ENCODE measurements around the gene ATP2B3.

Gene ATP2B3

GRCh38 chrX:153527208-153527607, 9.8 kb downstream of the ATP2B3 start:
- Histone ChIP-seq H3K9ac (ENCODE audit: low read length) (no peak overlapping the region), H3K4me3 (ENCODE audit: low read length) (no peak overlapping the region), H3K27me3 (ENCODE audit: control insufficient read depth, insufficient read depth, low read length) (no peaks in the 10 kb centered on the region), H3K9me3 (ENCODE audit: control insufficient read depth, low read length) (no peaks in the 10 kb centered on the region), H3K36me3 (ENCODE audit: control insufficient read depth, insufficient read depth, low read length) (no peaks in the 10 kb centered on the region), H3K4me1 (ENCODE audit: control insufficient read depth, insufficient read depth, low read length) (no peaks in the 10 kb centered on the region)

- no peaks in the 10 kb centered on the region for H3K36me3 ChIP-seq (ENCODE audit: control insufficient read depth, insufficient read depth, low read length)
- no peaks in the 10 kb centered on the region for H3K4me1 ChIP-seq (ENCODE audit: control insufficient read depth, insufficient read depth, low read length)
- H3K9me3 ChIP-seq (ENCODE audit: control insufficient read depth, low read length) = no peaks in the 10 kb centered on the region
- H3K4me3 ChIP-seq (ENCODE audit: low read length) = no peak overlapping the region
- H3K9ac ChIP-seq (ENCODE audit: low read length) = no peak overlapping the region
- H3K27me3 ChIP-seq (ENCODE audit: control insufficient read depth, insufficient read depth, low read length) = no peaks in the 10 kb centered on the region
Observed at GRCh38 chrX:153530411-153531129, 13.1 kb downstream of the ATP2B3 start.

GRCh38 chrX:153533091-153533490, 15.6 kb downstream of the ATP2B3 start:
- H3K27me3 ChIP-seq (ENCODE audit: control insufficient read depth, insufficient read depth, low read length) = no peaks in the 10 kb centered on the region
- H3K4me1 ChIP-seq (ENCODE audit: control insufficient read depth, insufficient read depth, low read length) = no peaks in the 10 kb centered on the region
- H3K36me3 ChIP-seq (ENCODE audit: control insufficient read depth, insufficient read depth, low read length) = no peaks in the 10 kb centered on the region
- no peak overlapping the region for H3K9ac ChIP-seq (ENCODE audit: low read length)
- H3K9me3 ChIP-seq (ENCODE audit: control insufficient read depth, low read length) = no peaks in the 10 kb centered on the region
- H3K4me3 ChIP-seq (ENCODE audit: low read length) = no peak overlapping the region

DNA sequence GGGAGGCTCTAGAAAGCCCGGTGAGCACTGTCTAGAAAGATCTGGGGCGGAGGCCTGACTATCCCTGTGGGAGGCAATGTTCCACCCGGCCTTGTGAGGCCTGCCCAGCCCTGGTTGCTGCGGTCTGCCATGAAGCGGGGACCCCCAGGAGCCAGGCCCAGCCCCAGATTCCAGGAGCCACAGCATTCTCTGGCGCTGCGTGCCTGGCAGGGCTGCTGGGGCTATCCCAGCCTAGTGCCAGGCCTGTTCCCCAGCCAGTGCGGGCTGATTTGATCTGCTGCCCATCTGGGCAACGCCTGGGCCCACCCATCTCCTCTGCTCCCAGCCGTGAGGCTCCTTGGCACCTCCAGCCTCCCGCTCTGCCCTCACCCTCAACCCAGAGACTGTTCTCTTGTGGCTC, 19.6 kb downstream of the ATP2B3 start:
- Histone ChIP-seq H3K4me3 (ENCODE audit: low read length) (no peak overlapping the region), H3K27me3 (ENCODE audit: control insufficient read depth, insufficient read depth, low read length) (no peaks in the 10 kb centered on the region), H3K9me3 (ENCODE audit: control insufficient read depth, low read length) (no peaks in the 10 kb centered on the region), H3K36me3 (ENCODE audit: control insufficient read depth, insufficient read depth, low read length) (no peaks in the 10 kb centered on the region), H3K9ac (ENCODE audit: low read length) (no peak overlapping the region), H3K4me1 (ENCODE audit: control insufficient read depth, insufficient read depth, low read length) (no peaks in the 10 kb centered on the region)

DNA sequence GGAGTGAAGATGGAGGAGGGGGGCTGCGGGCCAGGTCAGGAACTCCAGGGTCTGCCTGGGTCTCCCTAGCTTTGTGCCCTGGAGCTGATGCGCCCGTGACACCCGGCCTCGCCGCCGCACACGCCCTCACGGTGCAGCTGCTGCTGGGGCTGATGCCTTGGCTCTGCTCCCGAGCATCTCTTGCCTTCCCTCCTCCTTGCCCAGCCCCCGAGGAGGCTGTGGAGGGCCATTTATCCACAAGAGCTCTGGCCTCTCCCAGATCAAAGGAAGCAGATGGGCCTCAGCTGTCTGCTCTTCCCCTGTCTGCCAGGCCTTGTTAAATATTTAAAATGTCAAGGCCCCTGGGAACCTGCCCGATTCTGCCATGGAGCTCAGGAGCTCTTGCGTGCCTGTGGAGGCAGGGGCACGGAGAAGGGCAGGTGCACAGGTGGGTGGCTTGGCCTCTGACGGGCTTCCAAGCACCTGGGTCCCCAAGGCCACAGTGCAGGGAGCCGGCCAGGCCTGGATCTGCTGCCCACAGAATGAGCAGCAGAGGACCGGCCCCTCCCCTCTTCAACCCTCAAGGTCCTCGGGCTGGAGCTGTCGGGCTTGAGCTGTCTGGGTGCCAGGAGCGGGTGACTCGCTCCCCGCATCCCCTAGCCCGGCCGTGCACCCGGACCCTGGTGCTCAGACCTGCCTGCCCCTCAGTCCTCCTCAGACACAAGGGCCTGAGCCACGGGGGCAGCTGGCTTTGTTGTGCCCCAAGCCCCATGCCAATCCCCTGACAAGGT, 20.3 kb downstream of the ATP2B3 start:
- no peaks in the 10 kb centered on the region for H3K27me3 ChIP-seq (ENCODE audit: control insufficient read depth, insufficient read depth, low read length)
- H3K9ac ChIP-seq (ENCODE audit: low read length) = no peak overlapping the region
- H3K9me3 ChIP-seq (ENCODE audit: control insufficient read depth, low read length) = no peaks in the 10 kb centered on the region
- H3K36me3 ChIP-seq (ENCODE audit: control insufficient read depth, insufficient read depth, low read length) = no peaks in the 10 kb centered on the region
- no peaks in the 10 kb centered on the region for H3K4me1 ChIP-seq (ENCODE audit: control insufficient read depth, insufficient read depth, low read length)
- no peak overlapping the region for H3K4me3 ChIP-seq (ENCODE audit: low read length)

DNA sequence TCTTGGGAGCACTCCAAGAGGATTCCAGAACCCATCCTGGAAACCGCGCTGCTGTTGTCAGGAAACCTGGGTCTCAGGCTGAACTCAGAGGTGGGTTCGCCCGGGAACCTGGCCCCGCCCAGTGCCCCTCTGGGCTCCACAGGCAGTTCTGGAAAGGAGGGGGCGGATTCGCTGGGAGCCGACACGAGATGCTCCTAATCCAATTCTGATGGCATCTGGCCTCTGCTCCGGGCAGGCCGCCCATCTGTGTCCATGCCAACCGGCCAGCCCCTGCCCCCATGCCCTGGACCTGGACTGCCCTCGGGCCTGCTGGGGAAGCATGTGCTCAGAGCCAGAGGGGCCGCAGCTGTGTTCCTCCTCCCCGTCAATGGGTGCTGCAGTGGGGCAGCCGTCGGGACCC, 21.0 kb downstream of the ATP2B3 start:
- Histone ChIP-seq H3K9ac (ENCODE audit: low read length) (no peak overlapping the region), H3K4me3 (ENCODE audit: low read length) (no peak overlapping the region), H3K9me3 (ENCODE audit: control insufficient read depth, low read length) (no peaks in the 10 kb centered on the region), H3K36me3 (ENCODE audit: control insufficient read depth, insufficient read depth, low read length) (no peaks in the 10 kb centered on the region), H3K27me3 (ENCODE audit: control insufficient read depth, insufficient read depth, low read length) (no peaks in the 10 kb centered on the region), H3K4me1 (ENCODE audit: control insufficient read depth, insufficient read depth, low read length) (no peaks in the 10 kb centered on the region)

DNA sequence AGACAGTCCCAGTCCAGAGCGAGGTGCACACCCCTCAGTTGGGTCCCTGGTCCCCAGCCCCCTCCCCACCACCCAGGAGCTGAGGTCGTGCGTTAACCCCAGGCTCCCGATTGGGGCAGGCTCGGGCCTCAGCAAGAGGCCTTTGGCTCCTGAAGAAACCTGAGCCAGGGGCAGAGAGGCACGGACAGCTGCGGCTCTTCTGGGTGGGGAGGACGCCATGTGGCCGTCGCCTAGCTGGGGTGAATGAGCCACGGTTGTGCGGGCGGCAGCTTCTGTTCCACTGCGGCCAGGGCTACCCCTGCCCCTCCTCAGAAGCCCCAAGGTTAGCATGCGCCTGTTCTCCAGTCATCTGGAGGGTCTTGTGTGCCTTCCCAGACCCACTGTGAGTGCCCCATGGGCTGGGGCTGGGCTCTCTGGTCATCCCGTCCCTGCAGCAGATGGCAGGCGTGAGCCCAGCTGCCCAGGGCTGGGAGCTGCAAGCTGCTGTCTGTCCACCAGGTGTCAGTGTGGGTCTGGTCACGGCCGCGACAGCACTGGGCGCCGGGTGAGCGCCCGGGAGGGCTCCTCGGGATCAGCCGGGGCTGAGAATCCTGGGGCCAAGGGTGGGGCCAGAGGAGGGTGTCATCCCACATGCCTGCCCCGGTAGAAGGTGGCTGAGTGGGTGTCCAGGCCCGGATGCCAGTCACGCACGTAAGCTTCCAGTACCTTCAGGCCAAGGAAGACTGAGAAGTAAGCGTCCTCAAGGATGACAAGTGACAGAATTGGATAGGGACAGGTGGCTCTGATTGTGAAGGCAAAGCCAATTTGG, 21.9 kb downstream of the ATP2B3 start:
- no peak overlapping the region for H3K4me3 ChIP-seq (ENCODE audit: low read length)
- H3K36me3 ChIP-seq (ENCODE audit: control insufficient read depth, insufficient read depth, low read length) = no peaks in the 10 kb centered on the region
- H3K27me3 ChIP-seq (ENCODE audit: control insufficient read depth, insufficient read depth, low read length) = no peaks in the 10 kb centered on the region

DNA sequence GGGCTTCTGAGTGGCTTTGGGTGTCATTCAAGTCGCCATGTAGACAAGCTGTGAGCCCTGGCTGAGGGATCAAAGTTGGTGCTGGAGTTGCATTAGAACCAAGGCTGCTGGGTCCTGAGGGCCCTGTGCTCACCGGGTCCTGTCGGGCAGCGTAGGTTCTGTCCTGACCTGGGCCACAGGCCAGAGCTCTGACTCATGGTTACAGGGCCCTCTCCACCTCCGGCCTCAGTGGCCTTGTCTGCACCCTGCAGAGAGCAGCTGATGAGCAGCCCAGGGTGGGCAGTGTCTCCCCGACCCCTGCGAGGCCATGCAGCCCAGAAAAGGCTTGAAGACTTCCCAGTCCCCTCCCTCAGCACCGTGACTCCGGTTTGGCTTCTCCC, 22.5 kb downstream of the ATP2B3 start:
- Histone ChIP-seq H3K9me3 (ENCODE audit: control insufficient read depth, low read length) (no peaks in the 10 kb centered on the region), H3K4me1 (ENCODE audit: control insufficient read depth, insufficient read depth, low read length) (no peaks in the 10 kb centered on the region), H3K36me3 (ENCODE audit: control insufficient read depth, insufficient read depth, low read length) (no peaks in the 10 kb centered on the region), H3K4me3 (ENCODE audit: low read length) (no peak overlapping the region), H3K9ac (ENCODE audit: low read length) (no peak overlapping the region), H3K27me3 (ENCODE audit: control insufficient read depth, insufficient read depth, low read length) (no peaks in the 10 kb centered on the region)

More for the DNA sequence above, 21.9 kb downstream of the ATP2B3 start:
- H3K9ac ChIP-seq (ENCODE audit: low read length) = no peak overlapping the region
- H3K4me1 ChIP-seq (ENCODE audit: control insufficient read depth, insufficient read depth, low read length) = no peaks in the 10 kb centered on the region
- H3K9me3 ChIP-seq (ENCODE audit: control insufficient read depth, low read length) = no peaks in the 10 kb centered on the region

- H3K9me3 ChIP-seq (ENCODE audit: control insufficient read depth, low read length) = no peaks in the 10 kb centered on the region
Observed at GRCh38 chrX:153544727-153545126, 27.3 kb downstream of the ATP2B3 start.

GRCh38 chrX:153546386-153546785, 28.9 kb downstream of the ATP2B3 start:
- H3K4me3 ChIP-seq (ENCODE audit: low read length) = no peak overlapping the region
- H3K27me3 ChIP-seq (ENCODE audit: control insufficient read depth, insufficient read depth, low read length) = no peaks in the 10 kb centered on the region
- H3K4me1 ChIP-seq (ENCODE audit: control insufficient read depth, insufficient read depth, low read length) = no peaks in the 10 kb centered on the region
- no peak overlapping the region for H3K9ac ChIP-seq (ENCODE audit: low read length)
- no peaks in the 10 kb centered on the region for H3K36me3 ChIP-seq (ENCODE audit: control insufficient read depth, insufficient read depth, low read length)
- no peaks in the 10 kb centered on the region for H3K9me3 ChIP-seq (ENCODE audit: control insufficient read depth, low read length)

More at GRCh38 chrX:153544727-153545126, 27.3 kb downstream of the ATP2B3 start:
- H3K4me1 ChIP-seq (ENCODE audit: control insufficient read depth, insufficient read depth, low read length) = no peaks in the 10 kb centered on the region
- H3K36me3 ChIP-seq (ENCODE audit: control insufficient read depth, insufficient read depth, low read length) = no peaks in the 10 kb centered on the region
- H3K9ac ChIP-seq (ENCODE audit: low read length) = no peak overlapping the region
- H3K27me3 ChIP-seq (ENCODE audit: control insufficient read depth, insufficient read depth, low read length) = no peaks in the 10 kb centered on the region
- no peak overlapping the region for H3K4me3 ChIP-seq (ENCODE audit: low read length)

- no peaks in the 10 kb centered on the region for H3K27me3 ChIP-seq (ENCODE audit: control insufficient read depth, insufficient read depth, low read length)
- H3K4me1 ChIP-seq (ENCODE audit: control insufficient read depth, insufficient read depth, low read length) = no peaks in the 10 kb centered on the region
- H3K9me3 ChIP-seq (ENCODE audit: control insufficient read depth, low read length) = no peaks in the 10 kb centered on the region
- H3K4me3 ChIP-seq (ENCODE audit: low read length) = no peak overlapping the region
- H3K9ac ChIP-seq (ENCODE audit: low read length) = no peak overlapping the region
- H3K36me3 ChIP-seq (ENCODE audit: control insufficient read depth, insufficient read depth, low read length) = no peaks in the 10 kb centered on the region
Observed at GRCh38 chrX:153547195-153547594, 29.8 kb downstream of the ATP2B3 start.

- H3K4me1 ChIP-seq (ENCODE audit: control insufficient read depth, insufficient read depth, low read length) = no peaks in the 10 kb centered on the region
- H3K27me3 ChIP-seq (ENCODE audit: control insufficient read depth, insufficient read depth, low read length) = no peaks in the 10 kb centered on the region
- no peaks in the 10 kb centered on the region for H3K36me3 ChIP-seq (ENCODE audit: control insufficient read depth, insufficient read depth, low read length)
- no peak overlapping the region for H3K4me3 ChIP-seq (ENCODE audit: low read length)
- no peak overlapping the region for H3K9ac ChIP-seq (ENCODE audit: low read length)
- no peaks in the 10 kb centered on the region for H3K9me3 ChIP-seq (ENCODE audit: control insufficient read depth, low read length)
Observed at GRCh38 chrX:153549231-153549630, 31.8 kb downstream of the ATP2B3 start.

All from mucosa of stomach (tissue), 1 donor.